HepG2 (cell line): ENCODE data around the gene WWP2. TPM values are rescaled to one million over a fixed set of nuclear protein-coding genes. Genes with fewer than 3 reads are reported as not detected.

ENCODE experiments used
- ATRX ChIP-seq: sonication (generic); formaldehyde crosslinking; IDR thresholded peaks from 2 replicates; pipeline ENCODE4 v1.4.0; 2020; ENCODE audit warnings: missing genetic modification reagents, borderline replicate concordance
- FOXK2 ChIP-seq: fragments of 450-650 bp; IDR thresholded peaks from 2 replicates; pipeline ENCODE4 v1.6.1; 2016
- ISX ChIP-seq: sonication (generic); formaldehyde crosslinking; conservative IDR thresholded peaks from 2 replicates; pipeline ENCODE4 v1.5.0; 2020; ENCODE audit warnings: missing genetic modification reagents
- MLXIP ChIP-seq: sonication (generic); formaldehyde crosslinking; IDR thresholded peaks from 2 replicates; pipeline ENCODE4 v1.9.0; 2021; ENCODE audit warnings: missing genetic modification reagents, borderline replicate concordance
- RAD21 ChIP-seq: fragments of 450-650 bp; formaldehyde crosslinking; IDR thresholded peaks from 2 replicates; pipeline ENCODE4 v1.5.0; 2020; ENCODE audit warnings: mild to moderate bottlenecking
- REXO4 ChIP-seq: sonication (generic); formaldehyde crosslinking; IDR thresholded peaks from 2 replicates; pipeline ENCODE4 v1.8.0; 2022; ENCODE audit warnings: missing genetic modification reagents, mild to moderate bottlenecking, borderline replicate concordance
- SPEN ChIP-seq: sonication (generic); formaldehyde crosslinking; IDR thresholded peaks from 2 replicates; pipeline ENCODE4 v1.5.1; 2020; ENCODE audit warnings: low read depth, mild to moderate bottlenecking, missing genetic modification reagents
- SRY ChIP-seq: sonication (generic); formaldehyde crosslinking; IDR thresholded peaks from 2 replicates; pipeline ENCODE4 v1.8.0; 2022; ENCODE audit warnings: mild to moderate bottlenecking, missing genetic modification reagents
- TAF1 ChIP-seq: sonication (generic); formaldehyde crosslinking; IDR thresholded peaks from 2 replicates; pipeline ENCODE4 v1.4.0; 2020; ENCODE audit warnings: missing genetic modification reagents
- TARDBP ChIP-seq: sonication (generic); formaldehyde crosslinking; IDR thresholded peaks from 2 replicates; pipeline ENCODE4 v1.8.0; 2022; ENCODE audit warnings: mild to moderate bottlenecking, missing genetic modification reagents
- TCF7 ChIP-seq: sonication (generic); IDR thresholded peaks from 2 replicates; pipeline ENCODE4 v1.6.1; 2016; ENCODE audit warnings: antibody characterized with exemption, low read depth
- YEATS4 ChIP-seq: sonication (generic); formaldehyde crosslinking; IDR thresholded peaks from 2 replicates; pipeline ENCODE4 v1.4.0; 2020; ENCODE audit warnings: missing genetic modification reagents, borderline replicate concordance
- ZFP41 ChIP-seq: sonication (generic); formaldehyde crosslinking; IDR thresholded peaks from 2 replicates; pipeline ENCODE4 v1.4.0; 2020; ENCODE audit warnings: mild to moderate bottlenecking, missing genetic modification reagents, borderline replicate concordance
- ZKSCAN8 ChIP-seq: IDR thresholded peaks from 2 replicates; pipeline ENCODE4 v1.6.1; 2016; ENCODE audit warnings: borderline replicate concordance, missing genetic modification reagents, missing compliant biosample characterization
- ZNF143 ChIP-seq: sonication (generic); formaldehyde crosslinking; IDR thresholded peaks from 2 replicates; pipeline ENCODE4 v1.4.0; 2020; ENCODE audit warnings: missing genetic modification reagents
- ZNF382 ChIP-seq: sonication (generic); formaldehyde crosslinking; IDR thresholded peaks from 2 replicates; pipeline ENCODE4 v1.5.0; 2020; ENCODE audit warnings: missing genetic modification reagents, mild to moderate bottlenecking, borderline replicate concordance
- ZNF564 ChIP-seq: sonication (generic); formaldehyde crosslinking; IDR thresholded peaks from 2 replicates; pipeline ENCODE4 v1.8.1; 2023; ENCODE audit warnings: mild to moderate bottlenecking, missing genetic modification reagents
- ZNF598 ChIP-seq: sonication (generic); formaldehyde crosslinking; IDR thresholded peaks from 2 replicates; pipeline ENCODE4 v1.5.1; 2020; ENCODE audit warnings: mild to moderate bottlenecking, missing genetic modification reagents, borderline replicate concordance
- ZNF766 ChIP-seq: sonication (generic); formaldehyde crosslinking; IDR thresholded peaks from 2 replicates; pipeline ENCODE4 v1.5.0; 2020; ENCODE audit warnings: missing genetic modification reagents, borderline replicate concordance
- ZNF839 ChIP-seq: sonication (generic); formaldehyde crosslinking; IDR thresholded peaks from 2 replicates; pipeline ENCODE4 v1.4.0; 2020; ENCODE audit warnings: missing genetic modification reagents, mild to moderate bottlenecking, borderline replicate concordance
- polyA plus RNA-seq, 8 experiments: library from polyadenylated mRNA; depleted of rRNA in 3 of 8; stranded (reverse) in 7 of 8; unstranded in 1 of 8; fragments of >200 nt; fragmentation: Illumina TruSeq in 4 of 8; extraction: Trizol in 4 of 8; gene quantifications; 2 replicates each; pipeline versions ENCODE4 v1.2.1 to v1.2.3, GENCODE V29; 2011 to 2016; ENCODE audit warnings: low read depth in 4 of 8, missing spikeins in 1 of 8, mixed read lengths in 1 of 8; ENCODE audit not compliant: insufficient read depth in 1 of 8
- total RNA-seq, 5 experiments: library from RNA; depleted of rRNA; stranded (reverse); fragments of >200 nt; fragmentation: Illumina TruSeq; extraction: Trizol; gene quantifications; 2 replicates each; pipeline ENCODE4 v1.2.3, GENCODE V29; 2016; ENCODE audit warnings: low read depth in 1 of 5
- TF ChIP-seq, protein P1 (sequence below): sonication (generic); formaldehyde crosslinking; IDR thresholded peaks from 2 replicates; pipeline ENCODE4 v1.5.0; 2020; ENCODE audit warnings: missing genetic modification reagents
- TF ChIP-seq, protein P2 (sequence below): sonication (generic); formaldehyde crosslinking; IDR thresholded peaks from 2 replicates; pipeline ENCODE4 v1.4.0; 2020; ENCODE audit warnings: missing genetic modification reagents, borderline replicate concordance
- TF ChIP-seq, protein P3 (sequence below): sonication (generic); formaldehyde crosslinking; IDR thresholded peaks from 2 replicates; pipeline ENCODE4 v1.9.0; 2022; ENCODE audit warnings: low read depth, missing genetic modification reagents

WWP2 gene
- total and polyA plus RNA-seq, 2 of the 13 experiments (the other 11 are each of a cell fraction or from before 2014, with no cell fraction given), result 11.4 to 28.2 TPM

GRCh38 chr16:69845181-69845580, 83.0 kb downstream of the WWP2 start (continued):
- TF ChIP-seq, protein P1, sequence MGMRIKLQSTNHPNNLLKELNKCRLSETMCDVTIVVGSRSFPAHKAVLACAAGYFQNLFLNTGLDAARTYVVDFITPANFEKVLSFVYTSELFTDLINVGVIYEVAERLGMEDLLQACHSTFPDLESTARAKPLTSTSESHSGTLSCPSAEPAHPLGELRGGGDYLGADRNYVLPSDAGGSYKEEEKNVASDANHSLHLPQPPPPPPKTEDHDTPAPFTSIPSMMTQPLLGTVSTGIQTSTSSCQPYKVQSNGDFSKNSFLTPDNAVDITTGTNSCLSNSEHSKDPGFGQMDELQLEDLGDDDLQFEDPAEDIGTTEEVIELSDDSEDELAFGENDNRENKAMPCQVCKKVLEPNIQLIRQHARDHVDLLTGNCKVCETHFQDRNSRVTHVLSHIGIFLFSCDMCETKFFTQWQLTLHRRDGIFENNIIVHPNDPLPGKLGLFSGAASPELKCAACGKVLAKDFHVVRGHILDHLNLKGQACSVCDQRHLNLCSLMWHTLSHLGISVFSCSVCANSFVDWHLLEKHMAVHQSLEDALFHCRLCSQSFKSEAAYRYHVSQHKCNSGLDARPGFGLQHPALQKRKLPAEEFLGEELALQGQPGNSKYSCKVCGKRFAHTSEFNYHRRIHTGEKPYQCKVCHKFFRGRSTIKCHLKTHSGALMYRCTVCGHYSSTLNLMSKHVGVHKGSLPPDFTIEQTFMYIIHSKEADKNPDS (CRISPR knock-in tag), result no peak
- TF ChIP-seq ZNF839 (CRISPR knock-in tag), result no peak
- TF ChIP-seq REXO4, result no peak
- no peak for TF ChIP-seq YEATS4 (CRISPR knock-in tag)
- peak; percentile 36; the same call in 1 of the 2 replicates for TF ChIP-seq TCF7
- TF ChIP-seq ZNF143, result no peak
- no peak for TF ChIP-seq ISX (CRISPR knock-in tag)
- TF ChIP-seq SRY, result no peak
- TF ChIP-seq SPEN (CRISPR knock-in tag), result peak; percentile 67; the same call in 1 of the 2 replicates
- TF ChIP-seq, protein P2, sequence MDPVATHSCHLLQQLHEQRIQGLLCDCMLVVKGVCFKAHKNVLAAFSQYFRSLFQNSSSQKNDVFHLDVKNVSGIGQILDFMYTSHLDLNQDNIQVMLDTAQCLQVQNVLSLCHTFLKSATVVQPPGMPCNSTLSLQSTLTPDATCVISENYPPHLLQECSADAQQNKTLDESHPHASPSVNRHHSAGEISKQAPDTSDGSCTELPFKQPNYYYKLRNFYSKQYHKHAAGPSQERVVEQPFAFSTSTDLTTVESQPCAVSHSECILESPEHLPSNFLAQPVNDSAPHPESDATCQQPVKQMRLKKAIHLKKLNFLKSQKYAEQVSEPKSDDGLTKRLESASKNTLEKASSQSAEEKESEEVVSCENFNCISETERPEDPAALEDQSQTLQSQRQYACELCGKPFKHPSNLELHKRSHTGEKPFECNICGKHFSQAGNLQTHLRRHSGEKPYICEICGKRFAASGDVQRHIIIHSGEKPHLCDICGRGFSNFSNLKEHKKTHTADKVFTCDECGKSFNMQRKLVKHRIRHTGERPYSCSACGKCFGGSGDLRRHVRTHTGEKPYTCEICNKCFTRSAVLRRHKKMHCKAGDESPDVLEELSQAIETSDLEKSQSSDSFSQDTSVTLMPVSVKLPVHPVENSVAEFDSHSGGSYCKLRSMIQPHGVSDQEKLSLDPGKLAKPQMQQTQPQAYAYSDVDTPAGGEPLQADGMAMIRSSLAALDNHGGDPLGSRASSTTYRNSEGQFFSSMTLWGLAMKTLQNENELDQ (CRISPR knock-in tag), result no peak
- no peak for TF ChIP-seq ZFP41 (CRISPR knock-in tag)
- TF ChIP-seq ZNF382, result no peak
- TF ChIP-seq TAF1 (CRISPR knock-in tag), result no peak
- no peak for TF ChIP-seq ATRX
- TF ChIP-seq MLXIP (CRISPR knock-in tag), result no peak
- no peak for TF ChIP-seq ZNF598 (CRISPR knock-in tag)
- no peak for TF ChIP-seq RAD21 (CRISPR knock-in tag)
- TF ChIP-seq, protein P3, sequence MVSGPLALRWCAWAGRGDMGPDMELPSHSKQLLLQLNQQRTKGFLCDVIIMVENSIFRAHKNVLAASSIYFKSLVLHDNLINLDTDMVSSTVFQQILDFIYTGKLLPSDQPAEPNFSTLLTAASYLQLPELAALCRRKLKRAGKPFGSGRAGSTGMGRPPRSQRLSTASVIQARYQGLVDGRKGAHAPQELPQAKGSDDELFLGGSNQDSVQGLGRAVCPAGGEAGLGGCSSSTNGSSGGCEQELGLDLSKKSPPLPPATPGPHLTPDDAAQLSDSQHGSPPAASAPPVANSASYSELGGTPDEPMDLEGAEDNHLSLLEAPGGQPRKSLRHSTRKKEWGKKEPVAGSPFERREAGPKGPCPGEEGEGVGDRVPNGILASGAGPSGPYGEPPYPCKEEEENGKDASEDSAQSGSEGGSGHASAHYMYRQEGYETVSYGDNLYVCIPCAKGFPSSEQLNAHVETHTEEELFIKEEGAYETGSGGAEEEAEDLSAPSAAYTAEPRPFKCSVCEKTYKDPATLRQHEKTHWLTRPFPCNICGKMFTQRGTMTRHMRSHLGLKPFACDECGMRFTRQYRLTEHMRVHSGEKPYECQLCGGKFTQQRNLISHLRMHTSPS, result peak; percentile 28; the same call in 1 of the 2 replicates
- no peak for TF ChIP-seq ZKSCAN8 (CRISPR knock-in tag)
- no peak for TF ChIP-seq ZNF564 (CRISPR knock-in tag)
- TF ChIP-seq ZNF766 (CRISPR knock-in tag), result no peak
- TF ChIP-seq TARDBP (CRISPR knock-in tag), result peak; percentile 51; the same call in 1 of the 2 replicates
- TF ChIP-seq FOXK2, result no peak
